Measurements from ENCODE around the gene HACD1.

DNA sequence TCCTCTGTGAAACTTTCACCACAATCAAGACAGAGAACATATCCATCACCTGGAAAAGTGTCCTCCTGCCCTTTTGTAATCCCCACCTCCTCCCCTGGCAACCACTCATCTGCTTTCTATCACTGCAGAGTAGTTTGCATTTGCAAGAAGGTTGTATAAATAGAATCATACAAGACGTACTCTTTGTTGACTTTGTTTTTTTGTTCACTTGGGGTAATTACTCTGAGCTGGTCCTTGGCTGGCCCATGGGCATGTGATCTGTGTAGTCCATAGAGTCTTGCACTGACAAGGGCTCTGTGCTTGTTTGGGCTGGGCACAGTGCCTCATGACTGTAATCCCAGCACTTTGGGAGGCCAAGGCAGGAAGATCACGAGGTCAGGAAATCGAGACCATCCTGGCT, 7.8 kb upstream of the HACD1 start:
- TF ChIP-seq, protein P1, sequence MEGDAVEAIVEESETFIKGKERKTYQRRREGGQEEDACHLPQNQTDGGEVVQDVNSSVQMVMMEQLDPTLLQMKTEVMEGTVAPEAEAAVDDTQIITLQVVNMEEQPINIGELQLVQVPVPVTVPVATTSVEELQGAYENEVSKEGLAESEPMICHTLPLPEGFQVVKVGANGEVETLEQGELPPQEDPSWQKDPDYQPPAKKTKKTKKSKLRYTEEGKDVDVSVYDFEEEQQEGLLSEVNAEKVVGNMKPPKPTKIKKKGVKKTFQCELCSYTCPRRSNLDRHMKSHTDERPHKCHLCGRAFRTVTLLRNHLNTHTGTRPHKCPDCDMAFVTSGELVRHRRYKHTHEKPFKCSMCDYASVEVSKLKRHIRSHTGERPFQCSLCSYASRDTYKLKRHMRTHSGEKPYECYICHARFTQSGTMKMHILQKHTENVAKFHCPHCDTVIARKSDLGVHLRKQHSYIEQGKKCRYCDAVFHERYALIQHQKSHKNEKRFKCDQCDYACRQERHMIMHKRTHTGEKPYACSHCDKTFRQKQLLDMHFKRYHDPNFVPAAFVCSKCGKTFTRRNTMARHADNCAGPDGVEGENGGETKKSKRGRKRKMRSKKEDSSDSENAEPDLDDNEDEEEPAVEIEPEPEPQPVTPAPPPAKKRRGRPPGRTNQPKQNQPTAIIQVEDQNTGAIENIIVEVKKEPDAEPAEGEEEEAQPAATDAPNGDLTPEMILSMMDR (IDR thresholded peaks at IDR 0.05), result no peak
- no peak for TF ChIP-seq POLR2A (IDR thresholded peaks at IDR 0.05)

Data from tibial nerve (tissue), 3 donors.